HEK293 (cell line): ENCODE measurements around the gene ZFP1.

Experiments
- BCL11A ChIP-seq: fragments of 450-650 bp; formaldehyde crosslinking; IDR thresholded peaks from 2 replicates; pipeline ENCODE4 v1.5.1; 2016; ENCODE audit warnings: low read depth, missing biosample characterization, missing genetic modification characterization
- CTCF ChIP-seq: fragments of 450-650 bp; formaldehyde crosslinking; IDR thresholded peaks from 2 replicates; pipeline ENCODE4 v1.5.1; 2016; ENCODE audit warnings: missing biosample characterization, missing genetic modification characterization
- KLF1 ChIP-seq: fragments of 450-650 bp; formaldehyde crosslinking; IDR thresholded peaks from 2 replicates; pipeline ENCODE4 v1.5.1; 2016; ENCODE audit warnings: missing biosample characterization, missing genetic modification characterization
- PRDM10 ChIP-seq: fragments of 450-650 bp; formaldehyde crosslinking; IDR thresholded peaks from 2 replicates; pipeline ENCODE4 v1.5.1; 2016; ENCODE audit warnings: missing biosample characterization, missing genetic modification characterization
- ZNF548 ChIP-seq: fragments of 450-650 bp; formaldehyde crosslinking; IDR thresholded peaks from 2 replicates; pipeline ENCODE4 v1.5.1; 2016; ENCODE audit warnings: missing biosample characterization, missing genetic modification characterization
- ZNF624 ChIP-seq: fragments of 450-650 bp; formaldehyde crosslinking; IDR thresholded peaks from 2 replicates; pipeline ENCODE4 v1.5.1; 2017; ENCODE audit warnings: missing biosample characterization, missing genetic modification characterization
- TF ChIP-seq, protein P1 (sequence below): fragments of 450-650 bp; formaldehyde crosslinking; IDR thresholded peaks from 2 replicates; pipeline ENCODE4 v1.5.1; 2016; ENCODE audit warnings: missing biosample characterization, missing genetic modification characterization
- TF ChIP-seq, protein P2 (sequence below): fragments of 450-650 bp; formaldehyde crosslinking; IDR thresholded peaks from 2 replicates; pipeline ENCODE4 v1.5.1; 2016; ENCODE audit warnings: missing biosample characterization, missing genetic modification characterization

- TF ChIP-seq KLF1 (tag by site-specific recombination) (no peak), ZNF624 (tag by site-specific recombination) (no peak), CTCF (tag by site-specific recombination) (no peak), ZNF548 (tag by site-specific recombination) (no peak), PRDM10 (tag by site-specific recombination) (no peak), BCL11A (tag by site-specific recombination) (no peak)
- TF ChIP-seq, protein P1, sequence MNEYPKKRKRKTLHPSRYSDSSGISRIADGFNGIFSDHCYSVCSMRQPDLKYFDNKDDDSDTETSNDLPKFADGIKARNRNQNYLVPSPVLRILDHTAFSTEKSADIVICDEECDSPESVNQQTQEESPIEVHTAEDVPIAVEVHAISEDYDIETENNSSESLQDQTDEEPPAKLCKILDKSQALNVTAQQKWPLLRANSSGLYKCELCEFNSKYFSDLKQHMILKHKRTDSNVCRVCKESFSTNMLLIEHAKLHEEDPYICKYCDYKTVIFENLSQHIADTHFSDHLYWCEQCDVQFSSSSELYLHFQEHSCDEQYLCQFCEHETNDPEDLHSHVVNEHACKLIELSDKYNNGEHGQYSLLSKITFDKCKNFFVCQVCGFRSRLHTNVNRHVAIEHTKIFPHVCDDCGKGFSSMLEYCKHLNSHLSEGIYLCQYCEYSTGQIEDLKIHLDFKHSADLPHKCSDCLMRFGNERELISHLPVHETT (tag by site-specific recombination) = no peak
- TF ChIP-seq, protein P2, sequence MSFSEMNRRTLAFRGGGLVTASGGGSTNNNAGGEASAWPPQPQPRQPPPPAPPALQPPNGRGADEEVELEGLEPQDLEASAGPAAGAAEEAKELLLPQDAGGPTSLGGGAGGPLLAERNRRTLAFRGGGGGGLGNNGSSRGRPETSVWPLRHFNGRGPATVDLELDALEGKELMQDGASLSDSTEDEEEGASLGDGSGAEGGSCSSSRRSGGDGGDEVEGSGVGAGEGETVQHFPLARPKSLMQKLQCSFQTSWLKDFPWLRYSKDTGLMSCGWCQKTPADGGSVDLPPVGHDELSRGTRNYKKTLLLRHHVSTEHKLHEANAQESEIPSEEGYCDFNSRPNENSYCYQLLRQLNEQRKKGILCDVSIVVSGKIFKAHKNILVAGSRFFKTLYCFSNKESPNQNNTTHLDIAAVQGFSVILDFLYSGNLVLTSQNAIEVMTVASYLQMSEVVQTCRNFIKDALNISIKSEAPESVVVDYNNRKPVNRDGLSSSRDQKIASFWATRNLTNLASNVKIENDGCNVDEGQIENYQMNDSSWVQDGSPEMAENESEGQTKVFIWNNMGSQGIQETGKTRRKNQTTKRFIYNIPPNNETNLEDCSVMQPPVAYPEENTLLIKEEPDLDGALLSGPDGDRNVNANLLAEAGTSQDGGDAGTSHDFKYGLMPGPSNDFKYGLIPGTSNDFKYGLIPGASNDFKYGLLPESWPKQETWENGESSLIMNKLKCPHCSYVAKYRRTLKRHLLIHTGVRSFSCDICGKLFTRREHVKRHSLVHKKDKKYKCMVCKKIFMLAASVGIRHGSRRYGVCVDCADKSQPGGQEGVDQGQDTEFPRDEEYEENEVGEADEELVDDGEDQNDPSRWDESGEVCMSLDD = no peak
Observed at GRCh38 chr16:75181630-75182029, 33.3 kb downstream of the ZFP1 start.
